ENCODE results near the gene F10.

Gene F10

DNA sequence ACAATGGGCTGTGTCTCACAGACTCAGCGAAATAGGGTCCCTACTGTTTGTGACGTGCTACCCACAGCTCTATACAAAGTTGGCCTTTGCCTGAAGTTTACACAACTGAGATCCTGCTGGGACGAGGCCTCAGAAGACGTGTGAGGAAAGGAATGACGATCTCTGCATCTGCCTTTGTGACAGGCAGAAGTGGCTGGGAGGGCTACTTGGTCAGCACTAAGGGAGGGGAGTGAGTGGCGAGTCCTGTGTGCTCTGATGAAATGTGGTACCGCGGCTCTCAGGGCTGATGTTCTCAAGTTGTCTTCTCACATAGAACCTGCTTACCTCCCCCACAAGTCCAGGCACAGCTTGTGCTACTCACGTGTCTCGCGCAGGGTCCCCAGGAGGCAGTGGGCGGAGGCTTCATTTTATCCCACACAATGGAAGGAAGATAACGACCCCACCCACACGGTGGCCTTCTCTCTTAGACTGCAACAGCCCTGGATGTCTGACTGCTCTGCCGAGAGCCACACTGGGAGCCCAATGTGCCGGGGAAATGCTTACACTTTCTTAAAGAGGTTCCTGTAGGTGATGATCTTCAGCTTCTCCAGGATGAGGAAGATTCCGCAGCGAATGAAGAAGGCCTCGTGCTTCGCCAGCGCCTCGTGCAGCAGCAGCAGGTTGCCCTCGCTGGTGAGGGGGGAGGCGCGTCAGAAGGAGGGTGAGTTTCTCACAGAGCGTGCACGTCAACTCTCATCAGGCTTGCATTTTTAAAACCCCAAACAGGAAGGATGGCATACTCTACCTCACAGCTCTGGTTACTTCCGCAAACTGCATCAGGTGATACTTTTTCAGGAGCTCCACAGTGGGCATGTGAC, 57.0 kb downstream of the F10 start:
- DNase-seq (ENCODE audit: insufficient read length) (no peak), FAIRE-seq (no peak)
- TF ChIP-seq TAF1 (IDR thresholded peaks at IDR 0.05; ENCODE audit: borderline replicate concordance, low read depth, low read length) (no peak), POLR2A (IDR thresholded peaks at IDR 0.05; ENCODE audit: low read depth, low read length) (no peak), POLR2AphosphoS5 (IDR thresholded peaks at IDR 0.05; ENCODE audit: low read depth, low read length) (no peak)

DNA sequence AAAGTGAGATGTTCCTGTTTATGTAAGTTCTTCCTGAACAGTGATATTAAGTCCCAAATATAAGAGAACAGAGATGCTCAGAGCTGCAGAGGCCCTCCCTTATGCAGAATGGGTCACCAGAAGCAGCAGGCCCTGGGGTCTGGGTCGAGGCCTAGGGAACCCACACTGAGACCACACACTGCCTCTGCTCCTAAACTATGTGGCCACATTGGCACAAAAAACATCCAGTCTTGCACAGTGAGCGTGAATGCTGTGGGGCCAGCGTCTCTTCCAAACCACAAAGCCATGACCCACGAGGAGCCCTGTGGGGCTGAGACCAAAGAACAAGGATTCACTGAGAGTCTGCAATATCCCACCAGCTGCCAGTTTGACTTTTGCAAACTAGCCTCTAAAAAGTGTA, 59.4 kb downstream of the F10 start:
- FAIRE-seq = no peak
- TF ChIP-seq TAF1 (IDR thresholded peaks at IDR 0.05; ENCODE audit: borderline replicate concordance, low read depth, low read length) (no peak), POLR2AphosphoS5 (IDR thresholded peaks at IDR 0.05; ENCODE audit: low read depth, low read length) (no peak), POLR2A (IDR thresholded peaks at IDR 0.05; ENCODE audit: low read depth, low read length) (no peak)

GRCh38 chr13:113183450-113184129, 61.0 kb downstream of the F10 start:
- FAIRE-seq (no peak), DNase-seq (ENCODE audit: insufficient read length) (no peak)
- TF ChIP-seq POLR2A (IDR thresholded peaks at IDR 0.05; ENCODE audit: low read depth, low read length) (no peak), TAF1 (IDR thresholded peaks at IDR 0.05; ENCODE audit: borderline replicate concordance, low read depth, low read length) (no peak), POLR2AphosphoS5 (IDR thresholded peaks at IDR 0.05; ENCODE audit: low read depth, low read length) (no peak)

More for the DNA sequence above, 59.4 kb downstream of the F10 start:
- DNase-seq (ENCODE audit: insufficient read length) = no peak

- TF ChIP-seq POLR2A (IDR thresholded peaks at IDR 0.05; ENCODE audit: low read depth, low read length) (no peak), TAF1 (IDR thresholded peaks at IDR 0.05; ENCODE audit: borderline replicate concordance, low read depth, low read length) (no peak), POLR2AphosphoS5 (IDR thresholded peaks at IDR 0.05; ENCODE audit: low read depth, low read length) (no peak)
- FAIRE-seq (no peak), DNase-seq (ENCODE audit: insufficient read length) (no peak)
Measured at GRCh38 chr13:113184568-113185440, 62.2 kb downstream of the F10 start.

DNA sequence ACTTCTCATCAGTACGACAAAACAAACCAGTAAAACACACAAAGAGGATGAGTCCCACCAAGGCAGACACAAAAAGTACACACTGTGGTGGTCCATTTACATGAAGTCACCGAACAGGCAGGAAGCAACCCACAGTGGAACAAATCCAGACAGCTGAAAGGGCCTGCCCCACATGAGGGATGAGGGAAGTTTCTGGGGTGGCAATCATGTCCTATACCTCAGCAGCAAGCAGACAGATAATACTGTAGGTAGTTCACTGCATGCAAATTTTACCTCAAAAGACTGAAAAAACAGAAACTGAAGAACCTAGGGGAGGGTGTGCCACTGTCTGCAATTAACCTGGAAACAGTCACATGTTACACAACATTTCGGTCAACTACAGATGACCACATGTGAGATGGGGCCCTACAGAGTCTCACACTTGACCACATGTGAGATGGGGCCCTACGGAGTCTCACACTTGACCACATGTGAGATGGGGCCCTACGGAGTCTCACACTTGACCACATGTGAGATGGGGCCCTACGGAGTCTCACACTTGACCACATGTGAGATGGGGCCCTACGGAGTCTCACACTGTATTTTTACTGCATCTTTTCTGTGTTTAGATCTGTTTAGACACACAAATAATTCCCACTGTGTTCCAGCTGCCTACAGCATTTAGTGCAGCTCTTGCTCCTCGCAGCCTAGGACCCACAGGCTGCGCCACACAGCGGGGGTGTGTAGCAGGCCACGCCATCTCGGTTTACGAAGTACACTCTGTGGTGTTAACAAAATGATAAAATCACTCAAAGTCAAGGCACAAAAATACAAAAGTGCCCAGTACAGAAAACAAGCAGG, 63.7 kb downstream of the F10 start:
- no peak for FAIRE-seq

GRCh38 chr13:113187263-113187669, 64.7 kb downstream of the F10 start:
- DNase-seq (ENCODE audit: insufficient read length) = no peak
- no peak for FAIRE-seq
- TF ChIP-seq TAF1 (IDR thresholded peaks at IDR 0.05; ENCODE audit: borderline replicate concordance, low read depth, low read length) (no peak), POLR2A (IDR thresholded peaks at IDR 0.05; ENCODE audit: low read depth, low read length) (no peak), POLR2AphosphoS5 (IDR thresholded peaks at IDR 0.05; ENCODE audit: low read depth, low read length) (no peak)

More for the DNA sequence above, 63.7 kb downstream of the F10 start:
- no peak for DNase-seq (ENCODE audit: insufficient read length)
- TF ChIP-seq TAF1 (IDR thresholded peaks at IDR 0.05; ENCODE audit: borderline replicate concordance, low read depth, low read length) = no peak

DNA sequence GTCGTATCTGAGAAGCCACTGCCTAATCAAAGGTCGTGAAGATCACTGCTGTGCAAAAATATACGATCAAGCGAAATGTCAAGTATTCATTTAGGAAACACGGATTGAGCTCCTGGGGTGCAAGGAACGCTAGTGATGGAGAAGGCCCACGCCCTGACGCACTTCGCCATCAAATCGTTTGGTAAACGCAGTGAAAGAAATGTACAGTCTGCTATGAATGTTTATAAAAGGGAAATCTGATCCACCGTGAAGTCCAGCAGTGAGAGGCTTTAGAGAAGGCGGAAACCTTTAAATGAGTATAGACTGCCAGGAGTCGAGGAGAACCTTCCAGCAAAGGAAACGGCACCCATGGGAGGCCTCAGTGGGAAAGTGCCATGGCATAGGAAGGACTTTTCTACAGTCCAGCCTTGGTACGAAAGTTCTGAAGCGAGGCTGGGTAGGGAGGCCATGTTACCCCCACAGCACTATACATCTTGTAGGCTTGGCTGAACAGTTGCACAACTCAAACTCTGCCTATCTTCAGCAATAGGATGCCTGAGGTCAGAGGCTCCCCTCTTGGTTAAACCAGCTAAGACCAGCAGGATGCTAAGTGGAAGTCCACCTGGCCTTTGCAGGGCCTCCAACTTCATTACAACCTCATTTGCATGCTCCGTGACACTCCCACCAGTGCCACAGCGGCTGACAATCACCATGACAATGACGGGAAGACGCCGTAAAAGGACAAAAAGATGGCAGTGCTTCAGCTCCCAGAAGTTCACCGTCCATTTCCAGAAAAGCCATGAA, 65.5 kb downstream of the F10 start:
- TF ChIP-seq TAF1 (IDR thresholded peaks at IDR 0.05; ENCODE audit: borderline replicate concordance, low read depth, low read length) (no peak), POLR2AphosphoS5 (IDR thresholded peaks at IDR 0.05; ENCODE audit: low read depth, low read length) (no peak), POLR2A (IDR thresholded peaks at IDR 0.05; ENCODE audit: low read depth, low read length) (no peak)
- FAIRE-seq (no peak), DNase-seq (ENCODE audit: insufficient read length) (no peak)

DNA sequence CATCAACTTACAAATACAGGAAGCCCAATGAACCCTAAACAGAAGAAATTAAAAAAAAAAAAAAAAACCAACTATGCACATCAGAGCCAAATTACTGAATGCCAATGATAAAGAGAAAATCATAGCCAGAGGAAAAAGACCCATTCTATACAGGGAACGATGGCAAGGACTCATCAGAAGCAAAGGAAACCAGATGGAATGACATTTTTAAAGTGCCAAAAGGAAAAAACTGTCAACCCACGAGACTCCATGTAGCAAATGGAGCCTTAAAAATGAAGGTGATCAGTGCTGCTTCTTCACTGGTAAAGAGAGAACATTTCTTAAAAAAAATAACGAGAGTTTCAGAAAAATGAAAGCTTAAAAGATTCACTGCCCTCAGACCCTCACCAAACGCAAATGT, 67.6 kb downstream of the F10 start:
- FAIRE-seq = no peak

DNA sequence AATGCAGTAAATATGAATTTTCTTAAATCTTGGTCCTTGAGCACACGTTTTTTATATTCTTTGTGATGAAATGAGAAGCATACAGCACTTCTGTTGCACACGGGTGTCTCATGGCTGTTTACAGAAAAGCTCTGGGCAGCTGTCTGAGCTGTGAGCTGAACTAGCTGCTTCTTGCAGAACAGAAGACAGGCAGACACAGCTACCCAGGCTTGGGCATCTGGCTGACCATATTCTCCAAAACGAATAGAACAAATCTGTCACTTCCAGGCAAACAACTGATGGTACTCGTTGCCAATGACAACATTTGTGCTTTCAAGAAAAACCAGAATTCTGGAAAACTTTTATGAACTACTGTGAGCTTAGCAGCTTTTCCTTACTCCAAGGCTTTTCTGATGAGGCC, 69.7 kb downstream of the F10 start:
- FAIRE-seq = no peak
- TF ChIP-seq TAF1 (IDR thresholded peaks at IDR 0.05; ENCODE audit: borderline replicate concordance, low read depth, low read length) = no peak
- no peak for TF ChIP-seq POLR2A (IDR thresholded peaks at IDR 0.05; ENCODE audit: low read depth, low read length)
- no peak for TF ChIP-seq POLR2AphosphoS5 (IDR thresholded peaks at IDR 0.05; ENCODE audit: low read depth, low read length)
- no peak for DNase-seq (ENCODE audit: insufficient read length)

More for the DNA sequence above, 67.6 kb downstream of the F10 start:
- no peak for TF ChIP-seq POLR2AphosphoS5 (IDR thresholded peaks at IDR 0.05; ENCODE audit: low read depth, low read length)
- TF ChIP-seq POLR2A (IDR thresholded peaks at IDR 0.05; ENCODE audit: low read depth, low read length) = no peak
- TF ChIP-seq TAF1 (IDR thresholded peaks at IDR 0.05; ENCODE audit: borderline replicate concordance, low read depth, low read length) = no peak
- DNase-seq (ENCODE audit: insufficient read length) = no peak

GRCh38 chr13:113192902-113193301, 70.3 kb downstream of the F10 start:
- DNase-seq (ENCODE audit: insufficient read length) = no peak
- TF ChIP-seq POLR2AphosphoS5 (IDR thresholded peaks at IDR 0.05; ENCODE audit: low read depth, low read length) (no peak), TAF1 (IDR thresholded peaks at IDR 0.05; ENCODE audit: borderline replicate concordance, low read depth, low read length) (no peak), POLR2A (IDR thresholded peaks at IDR 0.05; ENCODE audit: low read depth, low read length) (no peak)
- FAIRE-seq = no peak
